GM04503 (cell line): Measurements from ENCODE around the gene ANKRD2.

ENCODE experiments used
- DNase-seq: peaks from one replicate; pipeline ENCODE4 v3.0.0-alpha.2; 2012; ENCODE audit warnings: low read depth

The ANKRD2 gene

DNA sequence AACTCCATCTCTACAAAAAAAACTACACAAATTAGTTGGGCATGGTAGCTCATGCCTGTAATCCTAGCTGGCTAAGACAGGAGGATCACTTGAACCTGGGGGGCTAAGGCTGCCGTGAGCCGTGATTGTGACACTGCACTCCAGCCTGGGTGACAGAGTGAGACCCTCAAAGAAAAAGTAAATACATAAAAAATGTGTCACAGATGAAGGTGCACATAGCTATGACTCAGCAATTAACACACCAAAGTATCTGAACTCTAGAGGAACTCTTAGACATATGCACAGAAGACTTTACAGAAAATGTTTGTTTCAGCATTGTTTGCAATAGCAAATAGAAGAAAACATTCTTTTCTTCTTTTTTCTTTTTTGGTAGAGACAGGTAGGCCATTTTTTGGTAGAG is 25.2 kb downstream of the ANKRD2 start:
- DNase-seq: no peak

DNA sequence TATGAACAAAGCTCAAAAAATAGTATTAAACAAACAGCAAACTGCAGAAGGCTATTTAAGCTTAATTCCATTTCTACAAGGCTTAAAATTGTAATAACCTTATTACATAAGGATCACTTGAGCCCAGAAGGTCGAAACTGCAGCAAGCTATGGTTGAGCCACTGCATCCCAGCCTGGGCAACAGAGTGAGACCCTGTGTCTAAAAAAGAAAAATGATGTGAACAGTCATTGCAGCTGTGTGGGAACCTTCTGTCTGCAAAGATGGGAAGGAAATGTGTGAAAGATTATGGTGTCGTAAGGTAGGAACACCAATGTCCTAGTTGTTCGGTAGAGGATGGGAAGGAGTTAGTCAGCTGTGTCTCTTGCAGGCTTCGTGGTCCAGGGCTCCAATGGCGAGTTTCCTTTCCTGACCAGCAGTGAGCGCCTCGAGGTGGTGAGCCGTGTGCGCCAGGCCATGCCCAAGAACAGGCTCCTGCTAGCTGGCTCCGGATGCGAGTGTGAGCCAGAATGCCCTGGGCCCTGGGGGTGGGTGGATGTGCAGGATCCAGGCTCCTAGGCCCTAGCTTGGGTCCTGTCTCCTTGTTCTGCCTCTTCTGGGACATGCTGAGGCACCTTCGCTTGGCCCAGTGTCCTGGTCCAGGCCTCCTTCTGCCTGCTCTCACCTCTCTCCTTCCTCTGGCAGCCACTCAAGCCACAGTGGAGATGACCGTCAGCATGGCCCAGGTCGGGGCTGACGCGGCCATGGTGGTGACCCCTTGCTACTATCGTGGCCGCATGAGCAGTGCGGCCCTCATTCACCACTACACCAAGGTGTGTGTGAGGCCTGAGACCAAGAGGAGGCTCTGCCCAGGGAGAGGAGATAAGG is 26.1 kb downstream of the ANKRD2 start:
- DNase-seq: no peak

DNA sequence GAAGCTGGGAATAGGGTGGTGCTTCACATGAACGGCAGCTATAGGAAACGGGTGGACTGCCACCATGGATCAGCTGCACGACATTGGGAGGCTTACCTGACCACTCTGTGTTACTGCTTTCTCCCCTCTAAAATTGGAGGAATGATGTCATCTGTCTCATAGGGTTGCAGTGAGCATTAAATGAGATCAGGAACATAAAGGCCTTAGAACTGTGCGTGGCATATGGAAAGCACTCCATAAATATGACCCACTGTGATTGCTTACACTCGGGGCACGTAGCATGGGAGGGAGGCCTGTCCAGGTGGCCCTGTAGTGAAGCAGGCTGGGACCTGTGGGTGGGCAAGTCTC is 26.7 kb downstream of the ANKRD2 start:
- DNase-seq: no peak

DNA sequence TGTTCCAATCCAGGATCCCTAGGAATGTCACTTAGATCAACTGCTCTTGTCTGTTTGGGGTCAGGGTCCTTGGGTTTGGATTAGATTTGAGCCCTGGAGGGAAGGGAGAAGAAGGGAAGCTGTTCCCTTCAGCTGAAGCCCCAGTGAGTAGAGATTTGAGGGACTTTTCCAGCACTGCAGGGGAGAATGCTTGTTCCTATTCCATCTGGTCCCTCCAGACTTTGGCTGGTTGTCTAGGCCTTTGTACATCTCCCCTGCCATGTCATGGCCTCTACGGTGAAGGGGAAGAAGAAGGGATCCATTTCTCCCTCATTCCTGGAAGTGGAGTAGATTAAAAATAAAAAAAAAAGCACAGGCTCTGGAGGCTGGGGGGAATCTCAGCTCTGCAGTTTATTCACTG is 28.0 kb downstream of the ANKRD2 start:
- no peak for DNase-seq

DNA sequence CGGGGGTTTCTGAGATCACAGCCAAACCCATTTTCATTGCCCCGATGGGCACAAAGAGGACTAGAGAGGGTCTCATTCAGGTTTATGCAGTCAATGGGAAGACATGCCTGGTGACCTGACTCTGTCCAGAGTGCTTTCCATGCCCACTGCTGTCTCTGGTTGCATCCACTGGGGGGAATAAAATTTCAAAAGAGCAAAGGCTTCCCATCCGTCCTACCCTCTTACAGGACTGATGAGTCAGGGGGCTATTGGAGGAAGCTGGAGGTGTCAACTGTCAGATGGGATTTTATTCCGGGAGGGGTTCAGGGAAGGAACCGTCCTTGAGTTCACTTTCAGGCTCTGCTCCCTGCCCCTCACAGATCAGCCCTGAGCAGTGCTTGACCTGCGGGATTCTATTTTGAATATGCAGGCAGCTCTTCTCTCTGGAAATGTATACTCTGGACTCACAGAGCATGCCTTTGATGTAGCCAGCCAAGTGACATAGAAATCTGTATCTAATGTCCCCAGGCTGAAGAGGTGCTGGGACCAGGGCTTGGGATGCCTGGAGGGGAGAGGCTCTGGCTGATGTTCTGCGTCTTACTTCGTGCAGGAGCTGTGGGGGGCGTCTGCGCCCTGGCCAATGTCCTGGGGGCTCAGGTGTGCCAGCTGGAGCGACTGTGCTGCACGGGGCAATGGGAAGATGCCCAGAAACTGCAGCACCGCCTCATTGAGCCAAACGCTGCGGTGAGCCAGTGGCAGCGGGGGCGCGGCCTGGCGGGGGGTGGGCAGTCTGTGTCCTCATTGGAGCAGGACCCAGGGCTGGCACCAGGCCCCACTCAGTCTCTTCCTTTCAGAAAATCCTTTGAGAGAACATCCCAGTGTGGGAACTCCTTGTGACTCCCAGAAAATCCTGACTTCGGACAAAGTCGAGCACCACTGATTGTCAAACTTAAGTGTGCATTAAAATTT is 29.0 kb downstream of the ANKRD2 start:
- DNase-seq: no peak

DNA sequence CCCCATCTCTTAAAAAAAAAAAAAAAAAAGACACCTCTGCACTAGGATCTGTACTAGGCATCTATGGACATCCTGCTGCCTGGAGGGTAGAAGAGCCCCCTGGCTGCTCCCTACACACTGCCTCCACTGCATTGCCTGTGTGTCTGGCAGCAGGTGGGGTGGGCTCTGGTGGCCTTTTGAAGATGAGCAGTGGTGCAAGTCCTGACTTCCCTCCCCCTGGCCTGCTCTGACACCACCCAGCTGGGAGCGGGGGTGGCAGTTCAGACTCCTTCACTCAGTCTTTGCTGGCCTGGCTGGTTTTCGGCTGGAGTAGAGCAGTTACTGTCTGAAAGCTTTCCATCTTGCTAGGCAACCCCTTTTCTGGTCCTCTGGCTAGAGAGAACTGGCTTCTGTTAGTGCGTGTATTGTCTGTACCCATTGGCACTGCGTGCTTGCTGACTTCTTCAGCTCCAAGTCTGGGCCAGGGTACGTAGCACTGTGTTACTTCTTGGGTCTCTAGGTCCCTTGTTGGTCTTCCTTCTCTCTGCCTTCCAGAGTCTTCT is 34.6 kb downstream of the ANKRD2 start:
- DNase-seq: no peak

DNA sequence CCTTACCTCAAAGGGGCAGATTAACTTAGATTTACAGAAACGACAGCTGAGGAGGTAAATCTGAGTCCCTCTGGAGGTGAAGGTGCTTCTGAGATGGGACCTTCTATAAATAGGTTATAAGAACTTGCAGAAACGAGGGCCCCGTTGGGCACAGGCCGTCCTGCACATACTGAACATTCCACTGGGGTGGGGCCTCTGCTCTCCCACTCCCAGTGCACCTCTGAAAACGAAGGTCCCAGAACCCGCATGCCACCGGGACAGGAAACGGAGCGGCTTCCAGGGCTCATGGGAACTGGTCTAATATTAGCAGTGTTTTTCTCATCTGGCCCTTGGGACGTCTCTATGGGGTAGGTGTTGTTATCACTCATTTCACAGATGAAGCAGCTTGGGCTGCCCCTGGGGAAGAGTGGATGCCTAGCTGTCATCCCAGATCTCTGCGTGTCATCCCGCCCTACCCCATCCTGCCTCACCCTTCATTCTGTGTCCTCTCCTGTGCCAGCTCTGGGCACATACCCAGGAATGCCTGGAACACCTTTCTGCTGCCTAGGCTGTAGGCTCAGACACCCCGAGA is 36.5 kb downstream of the ANKRD2 start:
- no peak for DNase-seq

DNA sequence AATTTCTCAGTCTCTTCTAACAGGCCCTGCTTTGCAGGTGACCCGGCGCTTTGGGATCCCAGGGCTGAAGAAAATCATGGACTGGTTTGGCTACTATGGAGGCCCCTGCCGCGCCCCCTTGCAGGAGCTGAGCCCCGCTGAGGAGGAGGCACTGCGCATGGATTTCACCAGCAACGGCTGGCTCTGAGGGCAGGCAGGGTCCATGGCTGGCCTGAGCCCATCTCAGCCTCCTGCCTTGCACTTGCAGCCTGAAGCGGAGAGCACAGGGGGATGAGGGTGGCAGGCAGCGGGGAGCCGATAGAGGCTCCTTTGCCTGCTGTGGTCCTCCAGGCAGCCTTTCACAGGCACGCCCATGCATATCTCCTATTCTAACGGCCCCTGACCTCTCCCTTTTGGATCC is 38.9 kb downstream of the ANKRD2 start:
- no peak for DNase-seq

DNA sequence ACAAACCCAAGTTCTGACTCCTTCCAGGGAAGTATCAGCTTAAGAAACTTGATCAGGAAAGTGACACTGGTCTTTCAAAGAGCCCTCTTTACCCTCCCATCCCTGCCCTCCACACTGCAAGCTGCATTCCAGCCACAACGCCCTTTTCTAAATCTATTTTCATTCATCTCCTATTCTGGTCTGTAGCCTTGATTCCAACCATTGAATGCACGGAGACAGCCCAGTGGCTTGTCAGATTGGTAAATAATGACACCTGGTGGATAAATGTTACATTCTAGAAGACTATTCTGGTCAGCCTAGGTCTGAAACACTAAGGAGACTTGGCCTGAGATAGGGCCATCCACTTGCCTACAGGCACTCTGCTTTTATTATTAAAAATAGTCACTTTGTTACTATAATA is 39.8 kb downstream of the ANKRD2 start:
- DNase-seq: no peak

DNA sequence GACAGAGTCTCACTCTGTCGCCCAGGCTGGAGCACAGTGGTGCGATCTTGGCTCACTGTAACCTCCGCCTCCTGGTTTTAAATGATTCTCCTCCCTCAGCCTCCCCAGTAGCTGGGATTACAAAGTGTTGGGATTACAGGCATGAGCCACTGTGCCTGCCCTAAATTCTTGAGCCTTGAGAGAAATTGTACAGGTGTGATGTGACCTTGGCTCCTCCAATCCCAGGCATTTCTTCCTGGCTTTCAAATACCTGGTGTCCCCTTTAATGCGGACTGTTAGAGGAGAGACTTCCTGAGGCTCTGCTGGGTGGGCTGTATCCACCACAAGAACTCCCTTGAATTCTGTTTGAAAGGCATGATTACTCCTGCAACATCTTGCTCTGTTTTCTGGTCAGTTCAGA is 45.7 kb downstream of the ANKRD2 start:
- no peak for DNase-seq

DNA sequence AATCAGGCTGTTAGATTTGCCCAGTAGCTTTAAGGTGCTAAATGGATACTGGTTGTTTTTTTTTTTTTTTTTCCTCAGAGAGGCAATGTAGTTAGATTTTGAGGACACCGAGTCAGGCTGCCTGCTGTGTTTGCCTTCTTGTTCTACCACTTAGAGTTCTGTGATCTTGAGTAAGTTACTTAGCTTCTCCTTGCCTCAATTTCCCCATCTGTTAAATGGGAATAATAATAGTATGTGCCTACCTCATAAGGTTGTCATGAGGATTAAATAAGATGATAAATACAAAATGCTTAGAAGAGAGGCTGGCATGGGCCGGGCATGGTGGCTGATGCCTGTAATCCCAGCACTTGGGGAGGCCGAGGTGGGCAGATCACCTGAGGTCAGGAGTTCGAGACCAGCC is 46.2 kb downstream of the ANKRD2 start:
- DNase-seq: no peak

DNA sequence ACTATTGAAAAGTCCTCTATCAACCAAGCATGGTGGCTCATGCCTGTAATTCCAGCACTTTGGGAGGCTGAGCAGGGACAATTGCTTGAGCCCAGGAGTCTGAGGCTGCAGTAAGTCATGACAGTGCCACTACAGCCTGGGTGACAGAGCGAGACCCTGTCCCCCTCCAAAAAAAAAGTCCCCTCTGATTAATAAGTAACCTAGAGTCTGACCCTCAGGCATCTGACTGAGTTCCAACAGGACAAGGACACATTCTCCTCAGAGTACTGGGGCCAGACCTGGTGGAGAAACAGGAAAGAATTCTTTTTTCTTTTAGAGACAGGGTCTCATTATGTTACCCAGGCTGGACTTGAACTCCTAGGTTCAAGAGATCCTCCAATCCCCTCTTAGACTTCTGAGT is 50.7 kb downstream of the ANKRD2 start:
- no peak for DNase-seq

DNA sequence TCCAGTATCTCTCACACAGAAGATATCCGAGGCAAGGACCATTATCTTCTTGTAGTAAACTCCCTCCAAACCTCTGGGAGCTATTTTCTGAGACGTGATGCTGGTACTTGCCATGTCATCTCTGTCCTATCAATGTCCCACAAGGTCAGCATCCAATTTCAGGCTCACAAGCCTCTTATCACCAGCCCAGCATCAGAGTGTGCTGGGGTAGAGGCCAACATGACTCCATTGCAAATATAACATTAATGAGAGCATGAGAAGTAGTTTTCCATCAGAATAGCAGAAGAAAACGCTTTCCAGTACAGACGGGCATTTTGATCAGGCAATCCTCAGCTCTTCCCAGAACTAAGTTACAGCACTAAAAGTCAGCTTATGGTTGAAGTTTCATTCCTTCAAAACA is 55.2 kb downstream of the ANKRD2 start:
- no peak for DNase-seq

DNA sequence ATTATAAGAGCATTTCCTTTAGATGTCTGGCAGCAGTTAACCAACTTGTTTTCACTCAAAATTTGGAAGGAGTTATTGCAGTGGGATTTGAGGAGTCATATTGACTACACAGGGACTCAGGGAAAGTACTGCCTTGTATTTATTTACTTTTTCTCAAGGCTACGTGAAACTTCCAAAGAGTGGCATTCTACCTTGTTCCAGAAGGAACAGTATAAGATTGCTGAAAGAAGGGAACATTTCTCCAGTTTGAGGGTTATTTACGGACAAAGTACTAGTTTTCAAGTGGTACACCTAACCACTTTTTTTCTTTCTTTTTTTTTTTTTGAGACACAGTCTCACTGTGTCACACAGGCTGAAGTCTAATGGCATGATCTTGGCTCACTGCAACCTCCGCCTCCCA is 55.6 kb downstream of the ANKRD2 start:
- no peak for DNase-seq

DNA sequence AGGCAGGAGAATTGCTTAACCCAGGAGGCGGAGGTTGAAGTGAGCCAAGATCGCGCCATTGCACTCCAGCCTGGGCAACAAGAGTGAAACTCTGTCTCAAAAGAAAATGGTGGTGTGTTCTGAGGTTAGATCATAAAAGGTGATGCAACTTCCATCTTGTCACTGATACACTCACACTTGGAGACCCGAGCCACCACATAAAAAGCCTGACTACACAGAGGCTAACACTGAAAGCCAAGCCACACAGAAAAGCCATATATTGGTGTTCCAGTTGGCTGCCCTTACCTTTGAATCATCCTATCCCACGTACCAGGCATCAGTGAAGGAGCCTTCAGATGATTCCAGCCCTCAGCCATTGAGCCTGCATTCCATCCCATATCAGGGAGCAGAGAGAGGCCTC is 56.7 kb downstream of the ANKRD2 start:
- no peak for DNase-seq

DNA sequence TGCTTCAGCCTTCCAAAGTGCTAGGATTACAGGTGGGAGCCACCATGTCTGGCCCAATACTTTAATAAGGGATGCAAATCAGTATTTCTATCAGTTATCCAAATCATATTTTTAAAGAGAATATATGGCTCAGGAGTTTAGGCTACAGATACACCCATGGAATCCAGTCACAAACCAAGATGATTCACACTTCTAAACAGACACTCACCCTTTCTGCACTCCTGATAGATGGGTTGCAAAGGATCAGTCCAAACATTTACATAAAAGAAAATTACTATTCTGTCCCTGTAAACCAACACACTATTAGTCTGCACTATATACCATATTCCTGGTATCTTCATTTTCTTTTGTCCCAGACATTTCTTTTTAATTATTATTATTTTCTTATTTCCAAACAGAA is 58.5 kb downstream of the ANKRD2 start:
- no peak for DNase-seq

DNA sequence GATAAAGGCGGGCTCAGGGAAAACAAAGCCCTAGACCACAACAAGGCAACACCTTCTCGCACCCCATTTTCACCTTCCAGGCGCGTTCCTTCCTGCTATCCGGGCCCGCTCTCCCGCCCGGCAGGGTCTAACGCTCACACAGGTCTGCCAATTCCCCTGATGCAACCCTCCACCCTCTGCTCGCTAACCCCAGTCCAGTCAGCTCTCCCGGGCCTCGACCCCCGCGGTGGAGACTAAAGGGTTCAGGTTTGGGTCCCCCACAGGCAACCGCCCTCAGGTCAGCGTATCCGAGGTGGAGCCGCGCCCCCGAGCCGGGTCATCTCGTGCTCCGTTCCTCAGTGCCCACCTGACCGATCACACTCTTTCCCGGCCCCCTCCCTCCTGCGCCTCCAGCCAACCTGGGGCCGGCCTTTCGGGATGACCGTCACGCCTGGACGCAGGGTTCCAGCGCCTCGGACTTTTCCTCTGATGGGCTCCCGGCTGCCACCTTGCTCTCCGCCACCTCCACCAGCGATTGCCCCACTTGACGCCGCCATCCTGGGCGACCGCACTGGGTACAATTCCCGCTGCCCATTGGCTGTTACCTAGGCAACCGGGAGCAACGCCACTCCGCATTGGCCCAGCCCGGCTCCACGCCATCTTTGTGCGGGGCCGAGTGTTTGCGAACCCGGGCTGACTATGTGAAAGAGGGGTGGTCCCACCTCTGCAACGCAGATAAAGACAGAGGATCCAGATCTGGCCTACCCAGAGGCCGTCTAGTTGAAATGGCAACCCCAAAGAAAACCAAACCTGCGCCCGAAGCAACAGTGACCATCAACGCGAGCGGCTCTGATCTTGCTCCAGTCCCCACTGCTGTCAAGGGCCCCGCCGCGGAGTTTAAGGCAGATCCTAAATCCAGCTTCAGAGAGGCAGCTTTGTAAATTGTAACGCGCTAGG is 60.6 kb downstream of the ANKRD2 start, which contains the start of gene MORN4:
TSS of gene MORN4 (minus strand) at position 552 of the 936 bp plus-strand sequence. CDS start 13,847 bp downstream, outside the sequence.
- peak; percentile 66 for DNase-seq
